Activated CD4-positive, alpha-beta T cell treated with anti-CD3 and anti-CD28 coated beads, Interleukin-2, amount 10 ng/mL, durations not matched to agents 7 days and 5 days (primary cell): ENCODE results near the gene SREK1. TPM values are rescaled to one million over a fixed set of nuclear protein-coding genes. Genes with fewer than 3 reads are reported as not detected.
"Not testable (repeated sequence)": the region's sequence is repeated elsewhere in the genome, so short reads cannot be mapped to it uniquely, and the experiment has no call there.

Experiments
- CTCF ChIA-PET: fragments of 350-600 bp; sonication (Branson Sonifier 250); formaldehyde crosslinking; loops from one replicate; lab custom pipeline; 2021; ENCODE audit warnings: antibody characterized with exemption; lab: Charles Lee
- POLR2A ChIA-PET: fragments of 350-600 bp; sonication (Branson Sonifier 250); formaldehyde crosslinking; loops from one replicate; lab custom pipeline; 2021; ENCODE audit warnings: antibody characterized with exemption; lab: Charles Lee
- DNase-seq: peaks from one replicate; pipeline ENCODE4 v3.0.0-alpha.2; 2020
- H3K27ac Mint-ChIP-seq: one replicate; pipeline ENCODE4 v1.8.0; 2021; ENCODE audit warnings: mild to moderate bottlenecking, moderate library complexity, mixed read lengths
- H3K27me3 Mint-ChIP-seq: one replicate; pipeline ENCODE4 v1.8.0; 2021; ENCODE audit warnings: mixed read lengths
- H3K36me3 Mint-ChIP-seq: one replicate; pipeline ENCODE4 v1.8.0; 2021; ENCODE audit warnings: low read depth, mixed read lengths
- H3K4me1 Mint-ChIP-seq: one replicate; pipeline ENCODE4 v1.8.0; 2021; ENCODE audit warnings: mixed read lengths
- H3K4me3 Mint-ChIP-seq: one replicate; pipeline ENCODE4 v1.8.0; 2021; ENCODE audit warnings: mild to moderate bottlenecking, moderate library complexity, mixed read lengths
- H3K9me3 Mint-ChIP-seq: one replicate; pipeline ENCODE4 v1.8.0; 2021; ENCODE audit warnings: mixed read lengths
- total RNA-seq, 2 experiments: library from RNA; stranded (reverse); gene quantifications; one replicate each; pipeline ENCODE4 v1.2.3, GENCODE V29; 2021

The SREK1 gene, protein sequence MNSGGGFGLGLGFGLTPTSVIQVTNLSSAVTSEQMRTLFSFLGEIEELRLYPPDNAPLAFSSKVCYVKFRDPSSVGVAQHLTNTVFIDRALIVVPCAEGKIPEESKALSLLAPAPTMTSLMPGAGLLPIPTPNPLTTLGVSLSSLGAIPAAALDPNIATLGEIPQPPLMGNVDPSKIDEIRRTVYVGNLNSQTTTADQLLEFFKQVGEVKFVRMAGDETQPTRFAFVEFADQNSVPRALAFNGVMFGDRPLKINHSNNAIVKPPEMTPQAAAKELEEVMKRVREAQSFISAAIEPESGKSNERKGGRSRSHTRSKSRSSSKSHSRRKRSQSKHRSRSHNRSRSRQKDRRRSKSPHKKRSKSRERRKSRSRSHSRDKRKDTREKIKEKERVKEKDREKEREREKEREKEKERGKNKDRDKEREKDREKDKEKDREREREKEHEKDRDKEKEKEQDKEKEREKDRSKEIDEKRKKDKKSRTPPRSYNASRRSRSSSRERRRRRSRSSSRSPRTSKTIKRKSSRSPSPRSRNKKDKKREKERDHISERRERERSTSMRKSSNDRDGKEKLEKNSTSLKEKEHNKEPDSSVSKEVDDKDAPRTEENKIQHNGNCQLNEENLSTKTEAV
- 10 to 100 TPM; 66.0 to 70.9 TPM for total RNA-seq

DNA sequence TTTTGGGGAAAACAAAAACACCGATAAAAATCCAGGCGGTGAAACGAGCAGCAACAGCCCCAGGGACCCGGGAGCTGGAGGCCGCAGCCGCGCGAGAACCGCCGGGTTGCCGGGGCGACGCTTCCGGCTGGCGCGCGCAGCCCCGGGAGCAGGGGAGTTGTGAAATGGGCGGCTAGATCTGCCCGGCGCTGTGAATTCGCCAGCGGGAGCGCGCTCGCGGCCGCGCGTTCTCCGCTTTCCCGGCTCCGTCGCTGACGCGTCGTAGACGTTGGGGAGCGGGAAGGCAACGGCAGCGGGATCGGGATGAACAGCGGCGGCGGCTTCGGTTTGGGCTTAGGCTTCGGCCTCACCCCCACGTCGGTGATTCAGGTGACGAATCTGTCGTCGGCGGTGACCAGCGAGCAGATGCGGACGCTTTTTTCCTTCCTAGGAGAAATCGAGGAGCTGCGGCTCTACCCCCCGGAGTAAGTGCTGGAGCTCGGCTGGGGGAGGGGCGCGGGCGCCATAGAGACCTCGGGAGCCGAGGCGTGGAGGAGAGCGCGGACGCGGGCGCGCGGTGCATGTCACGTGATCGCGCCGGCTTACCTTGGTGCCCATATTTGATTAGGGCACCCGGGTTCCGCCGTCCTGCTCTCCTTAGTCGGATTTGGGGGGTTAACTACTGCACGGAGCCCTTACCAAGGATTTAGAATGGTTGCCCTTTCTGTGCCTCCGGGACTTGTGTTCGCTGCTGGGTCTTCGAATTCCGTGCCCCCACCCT lies at the start of gene SREK1:
Gene SREK1 (plus strand): TSS at position 227 of the 760 bp plus-strand sequence. CDS start 77 bp downstream, at position 304.
- Mint-ChIP-seq H3K9me3 (no peaks in the 10 kb centered on the region), H3K27me3 (no peaks in the 10 kb centered on the region), H3K4me3 (peak within 1 kb of the TSS; percentile 96), H3K4me1 (peaks cover 35% of the 10 kb centered on the region), H3K27ac (peak within 1 kb of the TSS; percentile 100), H3K36me3 (peaks cover 14% of the 10 kb centered on the region)
- POLR2A ChIA-PET = interaction anchor here (0.6 kb wide), 1 partner anchor 411 kb away, joined by 3 read pairs; no protein-coding TSS in a partner anchor
- CTCF ChIA-PET = interaction anchor here (0.6 kb wide), 1 partner anchor 216 kb away, joined by 3 read pairs; no protein-coding TSS in a partner anchor
- DNase-seq = peak; percentile 89

DNA sequence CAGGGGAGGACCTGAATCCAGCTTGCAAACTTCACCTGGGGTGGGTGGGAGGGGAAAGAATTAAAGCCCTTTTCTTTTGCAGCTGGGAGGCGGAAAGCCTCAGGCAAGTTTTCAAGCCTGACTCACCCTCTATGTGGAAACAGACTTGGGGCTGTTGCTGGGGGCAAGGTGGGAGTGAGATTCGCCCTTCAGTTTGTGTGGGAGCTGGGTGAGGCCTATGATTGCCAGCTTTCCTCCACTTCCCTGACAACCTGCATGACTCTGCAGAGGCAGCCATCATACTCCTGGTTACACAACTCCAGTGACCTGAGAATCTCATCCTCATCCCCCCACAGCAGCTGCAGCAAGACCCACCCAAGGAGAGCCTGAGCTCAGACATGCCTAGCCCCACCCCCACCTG lies 43.2 kb upstream of the SREK1 start:
- POLR2A ChIA-PET = no interaction called here
- no peak for DNase-seq
- Mint-ChIP-seq H3K4me3 (no peak overlapping the region), H3K36me3 (peaks cover 14% of the 10 kb centered on the region), H3K9me3 (peaks cover 42% of the 10 kb centered on the region), H3K27ac (no peak overlapping the region), H3K4me1 (no peaks in the 10 kb centered on the region), H3K27me3 (no peaks in the 10 kb centered on the region)
- CTCF ChIA-PET = interaction anchor here (1.4 kb wide), 1 partner anchor 12 kb away, joined by 3 read pairs; no protein-coding TSS in a partner anchor

DNA sequence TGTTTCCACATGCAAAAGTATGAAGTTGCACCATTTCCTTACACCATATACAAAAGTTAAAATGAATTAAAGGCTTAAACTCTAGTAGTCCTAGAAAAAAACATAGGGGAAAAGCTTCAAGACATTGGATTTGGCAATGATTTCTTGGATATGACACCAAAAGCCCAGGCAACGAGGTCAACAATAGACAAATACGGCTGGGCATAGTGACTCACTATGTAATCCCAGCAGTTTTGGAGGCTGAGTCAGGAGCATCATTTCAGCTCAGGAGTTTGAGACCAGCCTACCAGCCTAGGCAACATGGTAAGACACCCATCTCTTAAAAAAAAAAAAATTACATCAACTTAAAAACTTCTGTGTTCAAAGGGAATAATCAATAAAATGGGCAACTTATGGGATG lies 30.9 kb upstream of the SREK1 start:
- H3K9me3 Mint-ChIP-seq = peaks cover 22% of the 10 kb centered on the region
- H3K36me3 Mint-ChIP-seq = peaks cover 3% of the 10 kb centered on the region
- POLR2A ChIA-PET = no interaction called here
- peaks cover 10% of the 10 kb centered on the region for H3K27me3 Mint-ChIP-seq
- no peak overlapping the region for H3K4me3 Mint-ChIP-seq
- no peak for DNase-seq
- CTCF ChIA-PET = no interaction called here
- H3K27ac Mint-ChIP-seq = no peak overlapping the region
- no peaks in the 10 kb centered on the region for H3K4me1 Mint-ChIP-seq

DNA sequence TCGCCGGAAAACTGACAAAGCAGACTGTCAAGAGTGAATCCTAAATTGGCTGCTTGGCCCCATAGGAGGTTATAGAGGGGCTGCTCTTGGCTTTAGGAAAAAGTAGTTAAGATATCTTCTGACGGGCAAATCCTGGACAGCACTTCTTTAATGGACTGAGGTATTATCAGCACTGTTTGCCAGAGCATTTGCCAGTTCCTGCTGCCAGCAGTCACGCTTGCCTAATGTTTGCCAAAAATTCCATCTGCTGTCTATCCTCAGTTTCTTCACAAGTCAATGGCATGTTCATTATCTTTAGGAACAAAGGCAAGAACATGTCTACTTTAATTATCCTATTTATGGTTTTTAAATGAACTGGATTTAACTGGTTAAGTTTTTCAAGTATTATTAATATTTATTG lies 25.8 kb upstream of the SREK1 start:
- POLR2A ChIA-PET = no interaction called here
- H3K27me3 Mint-ChIP-seq = no peaks in the 10 kb centered on the region
- no peaks in the 10 kb centered on the region for H3K4me1 Mint-ChIP-seq
- no peak overlapping the region for H3K4me3 Mint-ChIP-seq
- H3K36me3 Mint-ChIP-seq = no peaks in the 10 kb centered on the region
- H3K27ac Mint-ChIP-seq = no peak overlapping the region
- no peak for DNase-seq
- H3K9me3 Mint-ChIP-seq = peaks cover 4% of the 10 kb centered on the region
- CTCF ChIA-PET = no interaction called here

DNA sequence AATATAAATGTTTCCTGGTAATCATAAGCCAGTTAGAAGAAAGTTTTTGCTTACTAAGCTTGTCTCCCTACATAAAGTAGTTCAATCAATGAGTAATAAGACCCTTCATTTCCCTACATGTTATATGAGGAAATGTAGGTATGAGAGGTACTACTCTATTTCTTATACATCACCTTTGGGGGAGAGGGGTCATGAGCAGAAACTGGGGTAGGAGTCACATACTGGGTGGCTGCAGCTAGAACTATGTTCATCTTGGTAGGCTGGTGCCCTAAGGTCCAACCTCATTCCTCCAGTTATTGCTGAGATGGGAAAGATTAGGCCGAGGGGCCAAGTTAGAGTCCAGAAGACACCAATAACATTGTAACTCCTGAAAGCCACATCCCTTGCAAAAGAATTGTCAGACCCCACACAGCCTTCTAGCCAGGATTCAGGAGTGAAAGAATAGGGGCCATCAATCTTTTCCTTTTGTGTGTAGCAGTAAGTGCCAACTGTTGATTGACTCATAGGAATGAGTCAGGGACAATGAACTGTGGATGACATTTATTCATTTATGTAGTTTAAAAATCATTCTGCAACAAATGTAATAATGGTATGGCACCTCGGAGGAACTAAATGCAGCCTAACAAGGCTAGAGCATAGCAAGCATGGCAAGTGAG lies 21.6 kb upstream of the SREK1 start:
- ChIA-PET CTCF (no interaction called here), POLR2A (no interaction called here)
- H3K4me1 Mint-ChIP-seq = no peaks in the 10 kb centered on the region

DNA sequence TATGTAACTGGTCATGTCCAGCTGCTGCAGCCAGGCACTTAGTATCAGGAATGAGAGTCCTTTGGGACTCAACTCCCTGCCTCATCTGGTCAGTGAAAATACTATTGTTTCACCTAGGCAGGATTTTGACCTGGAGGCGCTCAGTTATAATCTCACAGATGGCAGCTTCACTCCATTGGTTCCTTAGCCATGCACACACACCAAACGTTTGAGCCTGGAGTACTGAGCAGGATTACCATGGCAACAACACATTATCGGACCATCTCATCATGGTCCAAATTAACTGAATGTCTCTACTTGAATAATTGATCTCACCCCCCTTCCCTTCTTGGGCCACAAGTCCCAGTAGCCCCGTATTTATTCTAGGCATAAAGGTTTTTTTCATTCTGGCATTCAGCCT lies 15.0 kb upstream of the SREK1 start:
- Mint-ChIP-seq H3K27me3 (peaks cover 2% of the 10 kb centered on the region), H3K4me1 (no peaks in the 10 kb centered on the region), H3K27ac (no peak overlapping the region), H3K9me3 (peaks cover 3% of the 10 kb centered on the region), H3K36me3 (no peaks in the 10 kb centered on the region), H3K4me3 (no peak overlapping the region)
- CTCF ChIA-PET = interaction anchor here (1.2 kb wide), 1 partner anchor 42 kb away, joined by 3 read pairs; no protein-coding TSS in a partner anchor
- POLR2A ChIA-PET = no interaction called here
- DNase-seq = no peak

More for the DNA sequence above, 21.6 kb upstream of the SREK1 start:
- Mint-ChIP-seq H3K9me3 (peaks cover 2% of the 10 kb centered on the region), H3K27me3 (no peaks in the 10 kb centered on the region), H3K36me3 (no peaks in the 10 kb centered on the region), H3K27ac (no peak overlapping the region), H3K4me3 (no peak overlapping the region)
- DNase-seq = no peak

DNA sequence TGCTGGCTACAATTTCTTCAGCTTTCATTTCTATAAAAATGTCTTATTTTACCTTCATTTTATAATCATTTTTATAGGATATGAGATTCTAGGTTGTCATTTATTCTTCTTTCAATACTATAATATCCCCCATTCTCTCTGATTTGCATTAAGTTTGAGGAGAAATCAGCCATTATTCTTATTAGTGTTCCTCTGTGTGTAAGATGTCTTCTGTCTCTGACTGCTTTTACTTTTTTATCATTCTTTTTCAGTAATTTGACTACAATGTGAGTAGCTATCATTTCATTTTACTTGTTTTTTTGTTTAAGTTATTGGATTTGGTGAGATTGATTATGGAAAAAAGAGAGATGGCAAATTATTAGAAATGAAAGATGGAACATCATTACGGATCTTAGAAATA lies 13.6 kb upstream of the SREK1 start:
- Mint-ChIP-seq H3K27me3 (peaks cover 2% of the 10 kb centered on the region), H3K4me3 (no peak overlapping the region), H3K4me1 (no peaks in the 10 kb centered on the region), H3K36me3 (no peaks in the 10 kb centered on the region), H3K27ac (no peak overlapping the region), H3K9me3 (peaks cover 3% of the 10 kb centered on the region)
- POLR2A ChIA-PET = interaction anchor here (0.6 kb wide), 1 partner anchor 648 kb away, joined by 3 read pairs; no protein-coding TSS in a partner anchor
- DNase-seq = no peak
- CTCF ChIA-PET = no interaction called here

DNA sequence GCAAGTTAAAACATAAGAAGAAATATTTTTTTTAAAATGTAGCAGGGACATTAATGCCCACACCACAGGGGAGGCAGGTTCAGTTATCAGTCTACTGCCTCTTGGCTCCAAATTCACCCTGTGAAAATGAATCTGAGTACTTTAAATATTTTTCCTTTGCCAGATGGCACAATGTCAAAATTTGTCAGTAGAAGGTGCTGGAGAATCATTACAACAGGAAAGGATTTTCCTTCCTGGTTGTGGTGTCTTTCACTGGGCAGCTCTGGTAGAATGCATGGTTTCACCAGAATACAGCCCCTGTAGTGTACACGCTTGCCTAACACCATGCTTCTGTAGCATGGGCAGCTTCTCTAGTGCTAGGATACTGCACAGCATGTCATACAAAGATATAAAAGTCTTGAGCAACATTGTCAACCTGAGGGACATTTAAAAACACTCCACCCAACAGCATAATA lies 9.7 kb upstream of the SREK1 start:
- no peak overlapping the region for H3K27ac Mint-ChIP-seq
- no peak overlapping the region for H3K4me3 Mint-ChIP-seq
- POLR2A ChIA-PET = no interaction called here
- H3K4me1 Mint-ChIP-seq = no peaks in the 10 kb centered on the region
- H3K36me3 Mint-ChIP-seq = no peaks in the 10 kb centered on the region
- DNase-seq = no peak
- CTCF ChIA-PET = interaction anchor here (0.5 kb wide), 1 partner anchor 1389 kb away, joined by 3 read pairs; no protein-coding TSS in a partner anchor
- H3K27me3 Mint-ChIP-seq = peaks cover 2% of the 10 kb centered on the region
- peaks cover 3% of the 10 kb centered on the region for H3K9me3 Mint-ChIP-seq

DNA sequence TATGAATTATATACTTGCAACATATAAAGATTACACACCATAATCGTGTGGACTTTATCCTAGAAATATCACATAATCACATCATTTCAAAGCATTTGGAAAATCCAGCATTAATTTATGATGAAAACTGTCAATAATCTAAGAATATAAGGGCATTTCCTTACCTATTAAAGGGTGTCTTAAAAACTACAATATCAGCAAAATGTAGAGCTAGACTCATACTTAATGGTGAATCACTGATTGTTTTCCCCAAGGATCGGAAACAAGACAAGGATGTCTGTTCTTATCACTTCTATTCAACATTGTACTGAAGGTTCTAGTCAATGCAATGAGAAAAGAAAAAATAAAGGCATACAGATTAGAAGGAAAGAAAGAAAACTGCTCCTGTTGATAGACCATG lies 8.0 kb upstream of the SREK1 start:
- no peak for DNase-seq
- ChIA-PET POLR2A (no interaction called here), CTCF (no interaction called here)
- Mint-ChIP-seq H3K4me1 (no peaks in the 10 kb centered on the region), H3K4me3 (no peak overlapping the region), H3K27ac (no peak overlapping the region), H3K27me3 (no peaks in the 10 kb centered on the region), H3K36me3 (no peaks in the 10 kb centered on the region), H3K9me3 (no peaks in the 10 kb centered on the region)

DNA sequence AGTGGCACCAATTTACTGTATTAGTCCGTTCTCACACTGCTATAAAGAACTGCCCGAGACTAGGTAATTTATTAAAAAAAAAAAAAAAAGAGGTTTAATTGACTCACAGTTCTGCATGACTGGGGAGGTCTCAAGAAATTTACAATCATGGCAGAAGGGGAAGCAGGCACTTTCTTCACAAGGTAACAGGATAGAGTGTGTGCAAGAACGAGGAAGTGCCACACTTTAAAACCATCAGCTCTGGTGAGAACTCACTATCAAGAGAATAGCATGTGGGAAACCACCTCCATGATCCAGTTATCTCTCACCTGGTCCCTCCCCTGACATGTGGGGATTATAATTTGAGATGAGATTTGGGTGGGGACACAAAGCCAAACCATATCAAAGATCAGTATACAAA lies 7.2 kb upstream of the SREK1 start:
- H3K27me3 Mint-ChIP-seq, POLR2A ChIA-PET, H3K36me3 Mint-ChIP-seq, H3K27ac Mint-ChIP-seq, H3K9me3 Mint-ChIP-seq, CTCF ChIA-PET, DNase-seq, H3K4me1 Mint-ChIP-seq, H3K4me3 Mint-ChIP-seq: not testable (repeated sequence)

DNA sequence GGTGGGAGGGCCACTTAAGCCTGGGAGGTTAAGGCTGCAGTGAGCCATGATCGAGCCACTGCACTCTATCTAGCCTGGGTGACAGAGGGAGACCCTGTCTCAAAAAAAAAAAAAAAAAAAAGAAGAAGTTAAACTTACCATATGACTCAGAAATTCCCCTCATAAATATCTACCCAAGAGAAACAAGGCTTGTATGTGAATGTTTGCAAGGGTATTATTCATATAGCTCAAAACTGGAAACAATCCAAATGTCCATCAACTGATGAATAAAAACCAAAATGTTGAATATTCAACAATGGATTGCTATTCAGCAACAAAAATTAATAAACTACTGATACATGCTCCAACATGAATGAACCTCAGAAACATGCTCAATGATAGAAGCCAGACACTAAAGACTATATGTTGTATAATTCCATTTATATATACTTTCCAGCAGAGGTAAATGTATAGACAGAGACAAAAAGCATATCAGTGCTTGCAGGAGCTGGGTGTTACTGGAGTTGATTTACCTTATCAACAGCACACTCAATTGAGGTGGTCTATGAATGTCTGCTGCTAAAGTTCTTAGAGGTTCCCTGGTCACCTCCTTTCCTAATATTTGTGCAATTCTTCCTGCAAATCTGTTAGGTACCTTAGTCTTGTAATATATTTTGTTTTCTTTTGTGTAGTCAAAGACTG lies 5.3 kb upstream of the SREK1 start:
- no peaks in the 10 kb centered on the region for H3K36me3 Mint-ChIP-seq
- H3K4me1 Mint-ChIP-seq = peaks cover 13% of the 10 kb centered on the region
- ChIA-PET POLR2A (no interaction called here), CTCF (interaction anchor here (0.9 kb wide), 1 partner anchor 377 kb away, joined by 5 read pairs; no protein-coding TSS in a partner anchor)
- H3K4me3 Mint-ChIP-seq = no peak overlapping the region
- DNase-seq = no peak
- no peaks in the 10 kb centered on the region for H3K27me3 Mint-ChIP-seq
- H3K27ac Mint-ChIP-seq = no peak overlapping the region
- no peaks in the 10 kb centered on the region for H3K9me3 Mint-ChIP-seq

DNA sequence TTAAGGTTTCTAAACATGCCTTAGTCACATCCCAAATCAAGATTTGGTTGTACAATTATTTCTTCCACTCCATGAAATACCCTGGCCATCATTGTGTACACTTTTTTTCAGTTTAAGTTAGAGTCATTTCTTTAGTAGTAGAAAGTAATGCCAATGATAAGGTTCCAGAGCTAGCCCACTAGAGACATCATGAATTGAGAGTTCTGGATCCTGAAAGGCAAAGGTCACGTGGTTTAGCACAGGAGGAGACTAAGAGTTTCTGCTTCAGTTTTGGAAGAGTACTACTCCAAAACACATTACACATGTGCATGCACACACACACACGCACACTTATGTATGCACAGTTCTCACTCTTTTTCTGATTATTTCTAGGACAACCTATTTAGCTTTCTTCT lies 4.8 kb upstream of the SREK1 start:
- H3K4me3 Mint-ChIP-seq = no peak overlapping the region
- no peak overlapping the region for H3K27ac Mint-ChIP-seq
- CTCF ChIA-PET = no interaction called here
- POLR2A ChIA-PET = no interaction called here
- DNase-seq = no peak
- H3K36me3 Mint-ChIP-seq = no peaks in the 10 kb centered on the region
- H3K4me1 Mint-ChIP-seq = peaks cover 13% of the 10 kb centered on the region
- H3K9me3 Mint-ChIP-seq = no peaks in the 10 kb centered on the region
- H3K27me3 Mint-ChIP-seq = no peaks in the 10 kb centered on the region
